ENCODE measurements around the gene LRRC75B. TPM values are rescaled to one million over a fixed set of nuclear protein-coding genes. Genes with fewer than 3 reads are reported as not detected.
A peak's percentile ranks its signal among the peaks of the same experiment; 100 is the strongest.

LRRC75B gene
- total and polyA plus RNA-seq, 2 of the 13 experiments (the other 11 are each of a cell fraction or from before 2014, with no cell fraction given), result 11.8 to 34.8 TPM

GRCh38 chr22:24550028-24550901, 42.6 kb downstream of the LRRC75B start (continued):
- TF ChIP-seq, protein P1, sequence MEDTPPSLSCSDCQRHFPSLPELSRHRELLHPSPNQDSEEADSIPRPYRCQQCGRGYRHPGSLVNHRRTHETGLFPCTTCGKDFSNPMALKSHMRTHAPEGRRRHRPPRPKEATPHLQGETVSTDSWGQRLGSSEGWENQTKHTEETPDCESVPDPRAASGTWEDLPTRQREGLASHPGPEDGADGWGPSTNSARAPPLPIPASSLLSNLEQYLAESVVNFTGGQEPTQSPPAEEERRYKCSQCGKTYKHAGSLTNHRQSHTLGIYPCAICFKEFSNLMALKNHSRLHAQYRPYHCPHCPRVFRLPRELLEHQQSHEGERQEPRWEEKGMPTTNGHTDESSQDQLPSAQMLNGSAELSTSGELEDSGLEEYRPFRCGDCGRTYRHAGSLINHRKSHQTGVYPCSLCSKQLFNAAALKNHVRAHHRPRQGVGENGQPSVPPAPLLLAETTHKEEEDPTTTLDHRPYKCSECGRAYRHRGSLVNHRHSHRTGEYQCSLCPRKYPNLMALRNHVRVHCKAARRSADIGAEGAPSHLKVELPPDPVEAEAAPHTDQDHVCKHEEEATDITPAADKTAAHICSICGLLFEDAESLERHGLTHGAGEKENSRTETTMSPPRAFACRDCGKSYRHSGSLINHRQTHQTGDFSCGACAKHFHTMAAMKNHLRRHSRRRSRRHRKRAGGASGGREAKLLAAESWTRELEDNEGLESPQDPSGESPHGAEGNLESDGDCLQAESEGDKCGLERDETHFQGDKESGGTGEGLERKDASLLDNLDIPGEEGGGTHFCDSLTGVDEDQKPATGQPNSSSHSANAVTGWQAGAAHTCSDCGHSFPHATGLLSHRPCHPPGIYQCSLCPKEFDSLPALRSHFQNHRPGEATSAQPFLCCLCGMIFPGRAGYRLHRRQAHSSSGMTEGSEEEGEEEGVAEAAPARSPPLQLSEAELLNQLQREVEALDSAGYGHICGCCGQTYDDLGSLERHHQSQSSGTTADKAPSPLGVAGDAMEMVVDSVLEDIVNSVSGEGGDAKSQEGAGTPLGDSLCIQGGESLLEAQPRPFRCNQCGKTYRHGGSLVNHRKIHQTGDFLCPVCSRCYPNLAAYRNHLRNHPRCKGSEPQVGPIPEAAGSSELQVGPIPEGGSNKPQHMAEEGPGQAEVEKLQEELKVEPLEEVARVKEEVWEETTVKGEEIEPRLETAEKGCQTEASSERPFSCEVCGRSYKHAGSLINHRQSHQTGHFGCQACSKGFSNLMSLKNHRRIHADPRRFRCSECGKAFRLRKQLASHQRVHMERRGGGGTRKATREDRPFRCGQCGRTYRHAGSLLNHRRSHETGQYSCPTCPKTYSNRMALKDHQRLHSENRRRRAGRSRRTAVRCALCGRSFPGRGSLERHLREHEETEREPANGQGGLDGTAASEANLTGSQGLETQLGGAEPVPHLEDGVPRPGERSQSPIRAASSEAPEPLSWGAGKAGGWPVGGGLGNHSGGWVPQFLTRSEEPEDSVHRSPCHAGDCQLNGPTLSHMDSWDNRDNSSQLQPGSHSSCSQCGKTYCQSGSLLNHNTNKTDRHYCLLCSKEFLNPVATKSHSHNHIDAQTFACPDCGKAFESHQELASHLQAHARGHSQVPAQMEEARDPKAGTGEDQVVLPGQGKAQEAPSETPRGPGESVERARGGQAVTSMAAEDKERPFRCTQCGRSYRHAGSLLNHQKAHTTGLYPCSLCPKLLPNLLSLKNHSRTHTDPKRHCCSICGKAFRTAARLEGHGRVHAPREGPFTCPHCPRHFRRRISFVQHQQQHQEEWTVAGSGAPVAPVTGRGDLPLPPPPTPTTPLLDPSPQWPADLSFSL (CRISPR knock-in tag; IDR thresholded peaks at IDR 0.05), result no peak; the same call in 1 of the 2 replicates
- TF ChIP-seq, protein P2, sequence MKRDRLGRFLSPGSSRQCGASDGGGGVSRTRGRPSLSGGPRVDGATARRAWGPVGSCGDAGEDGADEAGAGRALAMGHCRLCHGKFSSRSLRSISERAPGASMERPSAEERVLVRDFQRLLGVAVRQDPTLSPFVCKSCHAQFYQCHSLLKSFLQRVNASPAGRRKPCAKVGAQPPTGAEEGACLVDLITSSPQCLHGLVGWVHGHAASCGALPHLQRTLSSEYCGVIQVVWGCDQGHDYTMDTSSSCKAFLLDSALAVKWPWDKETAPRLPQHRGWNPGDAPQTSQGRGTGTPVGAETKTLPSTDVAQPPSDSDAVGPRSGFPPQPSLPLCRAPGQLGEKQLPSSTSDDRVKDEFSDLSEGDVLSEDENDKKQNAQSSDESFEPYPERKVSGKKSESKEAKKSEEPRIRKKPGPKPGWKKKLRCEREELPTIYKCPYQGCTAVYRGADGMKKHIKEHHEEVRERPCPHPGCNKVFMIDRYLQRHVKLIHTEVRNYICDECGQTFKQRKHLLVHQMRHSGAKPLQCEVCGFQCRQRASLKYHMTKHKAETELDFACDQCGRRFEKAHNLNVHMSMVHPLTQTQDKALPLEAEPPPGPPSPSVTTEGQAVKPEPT (CRISPR knock-in tag; IDR thresholded peaks at IDR 0.05; ENCODE audit: low read depth), result 0 out of 2 replicates have a peak, but pooled peaks have one; percentile 29
- no peak; the same call in 1 of the 2 replicates for TF ChIP-seq ZIK1 (CRISPR knock-in tag; IDR thresholded peaks at IDR 0.05; ENCODE audit: borderline replicate concordance, low read depth)
- no peak for TF ChIP-seq HDAC6 (IDR thresholded peaks at IDR 0.05; ENCODE audit: low read depth, low read length)
- TF ChIP-seq ZNF275 (CRISPR knock-in tag; IDR thresholded peaks at IDR 0.05; ENCODE audit: borderline replicate concordance), result peak; percentile 71; the same call in 1 of the 2 replicates
- TF ChIP-seq LCORL (IDR thresholded peaks at IDR 0.05), result peak; percentile 99
- TF ChIP-seq LCORL (CRISPR knock-in tag; IDR thresholded peaks at IDR 0.05), result peak; percentile 97
- TF ChIP-seq SIN3B (IDR thresholded peaks at IDR 0.05; ENCODE audit: low read length), result no peak
- TF ChIP-seq ZNF264 (CRISPR knock-in tag; IDR thresholded peaks at IDR 0.05), result peak; percentile 100
- peak; percentile 94 for TF ChIP-seq STAT6 (CRISPR knock-in tag; IDR thresholded peaks at IDR 0.05; ENCODE audit: borderline replicate concordance)
- TF ChIP-seq RFXAP (CRISPR knock-in tag; IDR thresholded peaks at IDR 0.05; ENCODE audit: borderline replicate concordance), result peak; percentile 46; the same call in 1 of the 2 replicates
- no peak; the same call in 1 of the 2 replicates for TF ChIP-seq FUBP1 (CRISPR knock-in tag; IDR thresholded peaks at IDR 0.05; ENCODE audit: borderline replicate concordance)
- TF ChIP-seq RAD21 (CRISPR knock-in tag; IDR thresholded peaks at IDR 0.05), result no peak

Data from HepG2 (cell line).